Vagina (tissue), 2 donors: ENCODE data around the gene METTL8. TPM values are rescaled to one million over a fixed set of nuclear protein-coding genes. Genes with fewer than 3 reads are reported as not detected.

ENCODE experiments used
- DNase-seq, 2 donors: peaks; one replicate each; pipeline ENCODE4 v3.0.0-alpha.2; 2017; ENCODE audit errors: extremely low spot score in 2 of 2
- H3K27ac ChIP-seq: fragments of 200-600 bp; sonication (generic); one replicate; pipeline ENCODE4 v1.5.1; 2019
- H3K27me3 ChIP-seq: fragments of 200-600 bp; sonication (generic); one replicate; pipeline ENCODE4 v1.5.1; 2019
- H3K36me3 ChIP-seq, 2 donors: fragments of 200-600 bp; sonication (generic); one replicate each; pipeline ENCODE4 v1.5.1; 2017 to 2019
- H3K4me1 ChIP-seq: fragments of 200-600 bp; sonication (generic); one replicate; pipeline ENCODE4 v1.5.1; 2019
- H3K4me3 ChIP-seq, 2 donors: fragments of 200-600 bp; sonication (generic); 1 replicate in 1 of 2; 2 replicates in 1 of 2; pipeline ENCODE4 v1.5.1; 2016 to 2019
- H3K9me3 ChIP-seq: fragments of 200-600 bp; sonication (generic); one replicate; pipeline ENCODE4 v1.5.1; 2019
- CTCF ChIP-seq, 3 experiments: fragments of 450-650 bp in 2 of 3; fragments of 200-600 bp in 1 of 3; sonication (generic) in 1 of 3; IDR thresholded peaks; one replicate each; pipeline ENCODE4 v1.5.1; 2017 to 2019; ENCODE audit warnings: antibody characterized with exemption in 3 of 3, mild to moderate bottlenecking in 2 of 3, moderate library complexity in 2 of 3
- POLR2A ChIP-seq, 2 donors: fragments of 450-650 bp; IDR thresholded peaks; one replicate each; pipeline ENCODE4 v1.6.1; 2017; ENCODE audit warnings: antibody characterized with exemption in 2 of 2, mild to moderate bottlenecking in 2 of 2, moderate library complexity in 2 of 2
- POLR2AphosphoS5 ChIP-seq, 2 donors: sonication (generic); formaldehyde crosslinking; IDR thresholded peaks; one replicate each; pipeline ENCODE4 v1.9.0; 2017; ENCODE audit warnings: antibody characterized with exemption in 2 of 2, mild to moderate bottlenecking in 2 of 2, low read depth in 1 of 2; ENCODE audit not compliant: insufficient read depth in 1 of 2
- intact Hi-C: fragments of 100-400 bp; cut with DNase I; formaldehyde crosslinking; loops from one replicate; pipeline ENCODE4 v1.15.1; 2023
- total RNA-seq: library from RNA; depleted of rRNA; stranded (reverse); fragments of >200 nt; gene quantifications from one replicate; pipeline ENCODE4 v1.2.3, GENCODE V29; 2016

The METTL8 gene
- total RNA-seq, 1 donor from 2014 or later, result 27.7 TPM

- no peaks in the 10 kb centered on the region for H3K9me3 ChIP-seq
- H3K27me3 ChIP-seq, result no peaks in the 10 kb centered on the region
- no peaks in the 10 kb centered on the region for H3K36me3 ChIP-seq
- no peak overlapping the region for H3K27ac ChIP-seq
- no peak for TF ChIP-seq POLR2A (IDR thresholded peaks at IDR 0.05)
- no peak for TF ChIP-seq CTCF (IDR thresholded peaks at IDR 0.05)
- no peak for TF ChIP-seq POLR2AphosphoS5 (IDR thresholded peaks at IDR 0.05; ENCODE audit: insufficient read depth in 1 of 2, low read depth in 1 of 2)
- peaks cover 6% of the 10 kb centered on the region for H3K4me1 ChIP-seq
- no peak overlapping the region for H3K4me3 ChIP-seq
- DNase-seq, result no peak
- intact Hi-C loops, result no loop called here
These were observed 159.0 kb downstream of the METTL8 start for GRCh38 chr2:171274757-171275156.

GRCh38 chr2:171271971-171272436, 161.8 kb downstream of the METTL8 start:
- H3K36me3 ChIP-seq, result no peaks in the 10 kb centered on the region
- TF ChIP-seq POLR2A (IDR thresholded peaks at IDR 0.05) (no peak), POLR2AphosphoS5 (IDR thresholded peaks at IDR 0.05; ENCODE audit: insufficient read depth in 1 of 2, low read depth in 1 of 2) (peak in 1 of 2 donors; percentile 92)
- no peaks in the 10 kb centered on the region for H3K27me3 ChIP-seq
- DNase-seq, result no peak
- H3K9me3 ChIP-seq, result no peaks in the 10 kb centered on the region
- H3K27ac ChIP-seq, result no peak overlapping the region
- intact Hi-C loops, result no loop called here
- H3K4me1 ChIP-seq, result peaks cover 6% of the 10 kb centered on the region
- H3K4me3 ChIP-seq, result no peak overlapping the region

GRCh38 chr2:171271386-171271785, 162.4 kb downstream of the METTL8 start:
- no peak for TF ChIP-seq CTCF (IDR thresholded peaks at IDR 0.05)
- no peak for TF ChIP-seq POLR2AphosphoS5 (IDR thresholded peaks at IDR 0.05; ENCODE audit: insufficient read depth in 1 of 2, low read depth in 1 of 2)
- TF ChIP-seq POLR2A (IDR thresholded peaks at IDR 0.05), result no peak
- H3K4me1 ChIP-seq, result peaks cover 6% of the 10 kb centered on the region
- no peak for DNase-seq
- H3K4me3 ChIP-seq, result no peak overlapping the region
- no peaks in the 10 kb centered on the region for H3K9me3 ChIP-seq
- H3K36me3 ChIP-seq, result no peaks in the 10 kb centered on the region
- H3K27ac ChIP-seq, result no peak overlapping the region
- intact Hi-C loops, result no loop called here
- no peaks in the 10 kb centered on the region for H3K27me3 ChIP-seq

- peaks cover 6% of the 10 kb centered on the region for H3K4me1 ChIP-seq
- H3K27me3 ChIP-seq, result no peaks in the 10 kb centered on the region
- H3K9me3 ChIP-seq, result no peaks in the 10 kb centered on the region
- H3K36me3 ChIP-seq, result no peaks in the 10 kb centered on the region
- TF ChIP-seq POLR2AphosphoS5 (IDR thresholded peaks at IDR 0.05; ENCODE audit: insufficient read depth in 1 of 2, low read depth in 1 of 2) (no peak), CTCF (IDR thresholded peaks at IDR 0.05) (no peak), POLR2A (IDR thresholded peaks at IDR 0.05) (no peak)
- no peak overlapping the region for H3K4me3 ChIP-seq
- intact Hi-C loops, result no loop called here
- no peak for DNase-seq
- no peak overlapping the region for H3K27ac ChIP-seq
These were observed 165.7 kb downstream of the METTL8 start for GRCh38 chr2:171267855-171268629.

Other genes starting within 250 kb of the METTL8 start
- 19.6 TPM for gene DCAF17, start 236 bp upstream of the METTL8 start, total RNA-seq
- gene CYBRD1, start 88.5 kb upstream of the METTL8 start, total RNA-seq, result 226 TPM